Measurements from ENCODE around the gene DENND2A.

DNA sequence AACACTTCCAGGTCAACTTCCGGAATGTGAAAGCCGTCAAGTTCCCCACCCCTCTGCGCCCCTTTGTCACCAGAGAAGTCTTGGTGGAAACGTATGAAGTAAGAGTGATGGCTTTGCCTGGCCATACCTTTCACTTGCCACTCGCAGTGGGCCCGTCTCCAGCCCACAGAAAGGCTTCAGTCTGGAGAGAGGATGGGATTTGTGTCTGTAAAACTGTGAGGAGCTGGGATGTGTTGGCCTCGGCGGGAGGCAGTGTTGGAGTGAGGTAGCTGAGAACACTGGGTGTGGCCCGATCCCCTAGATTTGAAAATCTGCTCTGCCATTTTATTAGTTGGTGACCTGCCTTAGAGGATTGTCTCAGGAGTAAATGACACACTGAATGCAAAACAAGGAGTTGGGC, 38.6 kb upstream of the DENND2A start:
- TF ChIP-seq CTCF (IDR thresholded peaks at IDR 0.05 in 4 of 5, conservative IDR thresholded peaks at IDR 0.05 in 1 of 5) (no peak), POLR2A (IDR thresholded peaks at IDR 0.05) (no peak)
